HG02981 (cell line): ENCODE measurements around the gene SFR1.

ENCODE experiments used
- ATAC-seq: cut with Tn5 transposase; IDR thresholded peaks from one replicate; pipeline ENCODE4 v1.9.1; 2021; ENCODE audit warnings: mild to moderate bottlenecking, moderate library complexity; ENCODE audit not compliant: unreplicated experiment

The SFR1 gene

DNA sequence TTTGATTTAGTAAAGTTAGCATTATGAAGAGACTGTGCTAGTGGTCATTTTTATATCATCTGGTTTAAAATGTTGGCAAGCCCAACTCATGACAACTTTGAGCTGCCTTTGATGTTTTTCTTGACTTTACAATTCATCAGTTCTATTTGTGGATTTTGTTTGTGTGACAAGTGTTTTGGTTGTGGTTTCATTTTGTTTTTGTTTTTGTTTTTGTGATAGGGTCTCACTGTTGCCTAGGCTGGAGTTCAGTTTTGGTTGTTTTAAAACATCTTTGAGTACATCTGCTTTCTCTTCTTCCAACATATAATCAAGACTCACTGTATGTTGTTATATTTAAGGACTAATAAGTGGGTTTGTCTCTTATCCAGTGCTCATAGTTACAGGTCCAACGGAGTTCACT is 17.6 kb upstream of the SFR1 start:
- no peak for ATAC-seq

DNA sequence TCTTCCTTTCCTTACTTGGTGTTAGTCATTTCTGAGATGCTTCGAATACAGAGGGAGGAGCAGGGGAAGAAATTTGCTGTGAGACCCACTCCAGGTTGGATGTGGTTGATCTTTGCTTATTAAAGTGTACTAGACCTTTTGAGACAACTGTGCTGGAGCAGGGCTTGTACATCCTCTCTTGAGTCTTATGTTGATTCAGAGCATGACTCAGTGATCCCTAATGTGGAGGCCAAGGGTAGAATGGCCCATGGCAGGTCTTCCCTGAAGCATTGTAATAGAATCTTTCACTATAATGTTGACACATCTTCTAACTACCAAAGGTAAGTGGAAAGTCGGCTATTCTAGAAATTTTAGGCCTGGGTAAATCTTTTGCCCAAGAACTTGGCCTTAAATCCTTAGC is 17.0 kb upstream of the SFR1 start:
- ATAC-seq, result no peak

DNA sequence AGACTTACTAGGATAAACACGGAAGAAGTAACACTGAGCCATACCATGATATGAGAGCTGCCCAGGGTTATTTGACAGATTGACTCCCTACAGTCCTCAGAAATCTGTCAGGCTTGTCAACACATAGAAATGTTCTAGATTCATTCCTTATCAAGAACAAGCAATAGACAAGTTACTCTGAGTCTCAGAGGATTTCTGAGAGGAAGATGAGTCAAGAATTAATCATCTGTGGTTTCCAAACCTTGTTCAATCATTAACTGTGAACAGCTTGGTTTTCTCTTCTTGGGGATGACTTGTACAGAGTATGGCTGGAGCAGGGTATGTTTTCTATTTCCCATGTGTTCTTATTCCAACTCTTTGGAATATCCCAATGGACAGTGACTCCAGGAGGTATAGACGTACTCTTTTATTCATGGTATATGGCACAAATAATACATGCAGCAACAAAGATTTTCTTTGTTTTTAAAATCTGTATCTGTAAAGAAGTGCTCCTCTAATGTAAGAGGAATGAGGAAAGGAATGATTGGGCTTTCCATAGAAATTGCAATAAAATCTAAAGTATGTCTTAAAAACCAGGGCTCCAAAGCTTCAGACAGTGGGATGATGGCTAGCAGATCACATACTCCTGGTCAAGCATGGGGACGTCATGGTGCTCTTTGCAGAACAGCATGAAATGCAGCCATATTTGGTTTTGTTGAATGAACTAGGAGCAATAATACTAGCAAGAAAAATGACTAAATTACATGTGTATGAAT is 11.9 kb upstream of the SFR1 start:
- peak; percentile 99 for ATAC-seq

DNA sequence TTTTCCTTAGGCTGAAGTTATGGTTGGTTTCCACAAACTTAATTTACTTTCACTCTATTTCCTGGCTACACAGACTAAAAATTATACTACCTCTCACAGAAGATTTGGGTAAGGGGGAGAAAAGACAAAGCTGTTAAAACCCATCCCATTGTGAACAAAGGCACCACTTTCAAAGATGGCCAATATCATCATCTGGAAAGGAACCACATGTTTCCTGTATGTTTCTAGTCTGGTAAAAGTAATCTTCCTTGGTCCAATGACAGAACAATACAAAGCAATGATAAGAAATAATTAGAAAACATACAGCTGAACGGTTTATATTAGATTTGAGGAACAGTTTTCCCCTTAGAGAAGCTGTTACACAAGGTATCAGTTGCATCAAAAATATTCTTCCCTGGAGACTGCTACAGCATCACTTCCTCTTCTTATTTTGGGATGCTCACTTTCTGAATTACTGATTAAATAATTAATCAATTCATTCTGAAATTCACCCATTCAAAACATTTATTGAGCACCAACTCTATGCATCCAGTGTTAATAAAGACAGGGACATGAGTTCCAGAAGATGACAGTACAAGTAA is 8.5 kb upstream of the SFR1 start:
- no peak for ATAC-seq

DNA sequence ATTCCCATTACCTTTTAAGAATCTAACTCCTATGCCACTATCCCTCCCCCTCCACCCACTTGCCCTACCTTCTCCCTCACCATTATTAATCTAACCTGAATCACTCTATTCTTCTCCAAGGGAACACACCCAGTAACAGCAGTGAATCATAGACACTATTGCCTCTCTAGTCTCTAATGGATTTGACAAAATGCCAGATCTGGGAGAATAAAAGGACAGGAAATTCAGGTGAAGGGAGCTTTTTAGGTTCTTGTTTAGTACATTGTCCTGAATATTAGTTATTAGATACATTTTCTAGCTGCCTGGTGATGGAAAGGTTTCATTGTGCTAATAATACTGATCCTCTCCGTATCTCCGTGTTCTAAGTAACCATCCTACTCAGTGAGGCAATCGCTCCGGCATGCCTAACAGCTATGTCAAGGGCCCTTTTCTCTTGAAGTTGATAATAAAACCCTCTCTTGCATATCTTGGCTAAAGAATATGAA is 4.1 kb upstream of the SFR1 start:
- ATAC-seq, result no peak

DNA sequence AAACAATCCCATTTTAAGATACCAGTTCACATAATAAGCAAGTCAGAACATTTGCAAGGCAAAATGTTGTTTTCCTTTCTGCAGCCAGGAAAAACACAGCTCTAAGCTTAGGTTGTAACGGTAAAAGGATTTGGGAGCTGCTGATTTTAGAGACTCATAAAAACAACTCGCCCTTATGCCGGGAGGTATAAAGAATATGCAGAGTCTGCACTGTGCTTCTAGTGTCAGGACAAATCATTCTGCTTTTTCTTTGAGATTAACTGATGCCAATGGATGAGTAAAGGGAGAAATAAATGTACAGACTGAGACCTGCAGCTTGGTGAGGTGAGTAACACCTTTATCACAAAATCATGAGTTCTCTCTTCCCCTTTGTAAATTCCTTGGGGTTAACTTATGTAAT is 2.0 kb upstream of the SFR1 start:
- no peak for ATAC-seq

DNA sequence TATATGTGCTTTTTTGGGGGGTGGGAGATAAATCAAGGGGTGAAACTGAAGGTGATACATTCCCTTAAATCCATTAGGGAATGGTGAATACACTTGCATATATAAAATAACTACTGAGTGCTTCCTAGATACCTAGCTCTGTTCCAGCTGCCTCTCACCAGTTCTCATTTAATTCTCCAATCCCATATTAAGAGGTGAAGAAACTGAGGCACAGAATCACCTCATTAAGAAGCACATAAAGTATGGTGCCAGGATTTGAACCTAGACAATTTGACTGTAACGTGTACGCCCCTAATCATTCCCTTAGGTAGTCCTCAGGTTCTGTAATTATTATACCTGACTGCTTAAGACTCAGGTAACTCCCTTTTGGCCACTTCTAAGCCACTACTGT is 1.5 kb upstream of the SFR1 start:
- ATAC-seq, result no peak

DNA sequence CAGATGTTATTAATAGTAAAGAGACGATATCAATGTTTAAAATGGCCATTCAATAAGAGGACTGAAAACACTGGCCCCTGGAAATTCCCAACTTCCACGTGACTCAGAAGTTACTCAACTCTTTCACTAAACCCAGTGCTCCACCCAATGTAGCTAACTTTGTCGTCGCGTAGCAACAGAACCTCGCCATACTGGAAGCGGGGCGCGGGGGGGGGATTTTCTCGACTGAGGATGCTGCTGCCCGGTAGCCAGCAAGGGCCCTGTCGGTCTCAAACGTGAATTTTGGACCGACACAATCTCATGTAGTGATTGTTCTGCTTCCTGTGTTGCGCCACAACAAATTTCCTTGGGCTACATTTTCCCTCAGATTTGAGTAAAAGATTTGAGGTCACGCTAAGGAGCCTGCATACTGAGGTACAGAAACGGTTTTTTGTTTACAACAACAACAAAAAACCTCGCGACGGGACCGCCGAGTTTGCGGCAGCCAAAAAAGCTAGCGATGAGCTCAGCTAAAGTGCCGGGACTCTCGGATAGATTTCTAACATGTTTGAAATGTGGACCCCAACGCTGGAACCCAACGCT is 977 bp upstream of the SFR1 start:
- ATAC-seq, result peak; percentile 48

DNA sequence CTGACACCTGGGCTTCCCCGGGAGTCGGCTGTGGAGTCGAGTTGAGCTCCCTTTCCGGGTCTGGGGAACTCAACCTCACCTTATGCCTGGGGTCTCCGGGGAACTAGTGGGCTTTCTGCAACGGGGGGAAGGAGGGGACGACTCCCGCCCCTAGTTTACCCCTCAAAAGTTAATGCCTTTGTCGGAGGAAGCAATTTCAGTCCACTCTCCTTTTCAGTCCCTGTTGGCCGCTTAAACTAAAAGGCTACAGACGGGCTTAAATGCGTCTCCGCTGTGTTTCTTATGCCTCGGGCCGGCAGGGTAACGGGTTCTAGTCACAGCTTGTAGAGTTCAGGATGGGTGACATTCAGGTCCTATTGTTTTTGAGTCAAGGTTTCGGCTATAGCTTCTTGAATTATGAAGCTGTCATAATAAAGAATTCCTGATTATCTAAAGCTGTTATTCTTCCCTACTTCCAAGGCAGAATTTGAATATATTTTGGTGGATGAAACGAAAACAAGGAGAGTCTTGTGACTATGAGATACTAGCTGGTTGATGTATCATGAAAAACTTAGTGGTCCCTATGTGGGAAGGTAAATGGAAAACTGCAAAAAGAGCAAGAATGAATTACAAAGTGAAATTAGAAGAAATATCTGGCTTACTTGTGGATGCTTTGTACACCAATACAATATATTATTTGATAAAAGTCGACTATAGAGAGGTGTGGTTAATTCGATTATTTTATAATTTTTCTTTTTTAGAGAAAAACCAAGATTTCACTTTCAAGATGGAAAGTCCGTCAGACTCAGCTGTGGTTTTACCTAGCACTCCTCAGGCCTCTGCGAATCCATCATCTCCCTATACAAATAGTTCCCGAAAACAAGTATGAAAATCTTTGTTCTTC is 495 bp downstream of the SFR1 start:
- ATAC-seq, result no peak

DNA sequence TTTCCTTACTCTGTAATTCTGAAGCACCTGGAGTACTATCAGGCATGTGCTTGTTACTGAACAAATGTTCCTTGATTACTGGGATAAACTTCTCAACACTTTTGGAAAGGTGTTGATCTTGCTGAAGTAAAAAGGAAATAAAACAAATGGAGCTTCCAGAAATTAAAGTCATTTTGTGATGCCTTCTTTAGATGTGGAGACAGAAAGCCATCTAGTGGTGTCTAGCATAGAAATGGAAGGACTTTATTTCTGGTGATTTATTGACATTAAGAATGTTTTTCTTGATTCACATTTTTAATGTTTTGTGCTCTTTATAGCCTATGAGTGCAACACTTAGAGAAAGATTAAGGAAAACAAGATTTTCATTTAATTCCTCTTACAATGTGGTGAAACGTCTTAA is 1.4 kb downstream of the SFR1 start:
- ATAC-seq, result no peak

DNA sequence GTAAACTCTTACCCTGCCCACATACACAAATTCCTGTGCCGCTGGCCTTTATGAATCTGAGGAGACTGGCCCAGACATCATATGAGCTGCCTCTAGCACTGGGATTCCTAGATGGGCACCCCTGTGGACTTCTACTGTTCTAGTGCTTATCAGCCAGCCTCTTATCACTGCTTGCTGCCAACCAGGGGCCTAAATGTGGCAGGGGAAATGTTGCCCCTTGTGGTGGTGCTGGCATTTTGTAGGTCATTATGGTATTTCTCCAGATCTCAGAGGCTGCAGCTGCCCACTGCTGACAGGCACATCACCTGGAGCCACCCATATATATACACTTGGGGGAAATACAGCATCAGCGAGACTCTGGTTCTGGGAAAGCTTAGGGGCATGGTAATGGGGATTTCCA is 5.4 kb downstream of the SFR1 start:
- no peak for ATAC-seq

DNA sequence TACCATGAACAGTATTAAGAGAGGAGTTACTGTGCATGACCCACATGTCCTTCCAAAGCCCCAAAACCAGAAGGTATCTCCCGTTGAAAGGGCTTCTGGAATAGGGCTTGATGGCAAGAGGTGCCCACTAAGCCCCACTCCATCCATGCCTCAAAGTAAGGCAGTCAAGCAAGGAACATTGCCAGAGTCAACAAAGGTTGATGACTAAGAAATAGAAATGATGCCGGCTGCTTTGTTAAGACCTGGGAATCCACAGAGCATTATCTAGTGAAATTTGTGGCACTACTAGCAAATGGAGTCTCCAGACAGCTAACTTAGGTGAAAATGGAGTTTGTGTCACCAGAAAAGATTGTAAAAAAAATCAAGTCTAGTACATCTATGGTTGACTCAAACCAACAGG is 6.2 kb downstream of the SFR1 start:
- no peak for ATAC-seq

DNA sequence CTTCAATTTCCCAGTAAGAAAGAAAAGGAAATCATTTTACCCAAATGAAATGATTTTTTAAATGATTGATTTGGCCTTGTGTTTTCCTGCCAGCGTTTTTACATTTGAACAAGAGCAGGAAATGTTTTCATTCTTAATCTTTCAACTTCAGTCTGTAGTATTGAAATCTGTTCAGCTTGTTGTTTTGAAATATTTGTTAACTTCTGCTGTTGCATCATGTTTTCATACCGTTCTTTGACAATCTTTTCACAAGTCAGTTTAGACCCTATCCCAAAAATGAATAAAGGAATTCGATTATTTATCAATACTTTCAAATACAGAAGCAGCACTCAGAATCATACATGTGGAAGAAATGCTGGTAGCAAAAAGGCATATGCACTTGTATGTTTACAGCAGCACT is 8.1 kb downstream of the SFR1 start:
- no peak for ATAC-seq

DNA sequence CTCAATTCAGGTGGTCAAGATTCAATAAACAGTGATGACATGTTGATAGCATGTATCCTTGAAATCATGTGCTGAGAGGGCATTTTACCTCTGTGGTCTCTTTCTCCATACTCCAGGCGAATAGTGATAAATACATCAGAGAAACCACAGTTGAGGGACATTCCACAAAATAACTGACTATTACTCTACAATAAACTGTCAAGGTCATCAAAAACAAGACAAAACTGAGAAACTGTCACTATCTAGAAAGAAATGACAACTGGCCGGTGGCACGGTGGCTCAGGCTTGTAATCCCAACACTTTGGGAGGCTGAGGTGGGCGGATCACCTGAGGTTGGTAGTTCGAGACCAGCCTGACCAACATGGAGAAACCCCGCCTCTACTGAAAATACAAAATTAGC is 16.2 kb downstream of the SFR1 start:
- ATAC-seq, result no peak

DNA sequence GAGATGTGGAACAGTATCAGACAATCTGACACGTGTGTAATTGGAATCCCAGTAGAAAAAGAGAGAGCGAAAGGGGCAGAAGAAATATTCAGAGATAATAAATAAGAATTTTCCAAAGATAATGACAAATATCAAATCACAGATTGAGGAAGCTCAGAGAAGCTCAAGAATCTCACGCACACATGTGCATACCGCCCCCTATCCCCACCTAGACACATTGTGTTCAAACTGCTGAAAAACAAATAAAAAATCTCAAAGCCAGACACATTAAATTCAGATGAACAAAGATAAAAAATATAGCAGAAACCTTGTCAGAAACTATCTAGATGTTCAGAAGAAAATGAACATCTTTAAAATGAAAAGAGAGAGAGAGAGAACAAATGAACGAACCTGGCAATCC is 17.2 kb downstream of the SFR1 start:
- no peak for ATAC-seq

DNA sequence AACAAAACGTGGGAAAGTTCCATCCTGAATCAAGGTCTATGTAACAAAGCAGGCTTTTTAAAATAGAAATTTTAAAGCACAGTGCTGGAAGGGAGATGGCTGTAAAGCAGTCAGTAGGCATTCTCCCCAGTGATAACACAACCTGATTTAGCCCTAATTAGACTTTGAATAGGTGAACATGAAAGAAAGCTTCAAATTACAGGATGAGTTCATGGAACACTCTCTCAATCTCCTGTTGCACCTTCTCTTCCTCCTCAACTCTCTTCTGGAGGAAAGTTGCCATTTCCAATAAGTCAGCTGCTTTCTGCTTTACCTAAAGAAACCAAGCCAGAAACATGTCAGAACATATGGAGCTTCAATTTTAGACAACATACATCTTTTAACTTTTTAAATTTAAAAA is 20.1 kb downstream of the SFR1 start:
- no peak for ATAC-seq

DNA sequence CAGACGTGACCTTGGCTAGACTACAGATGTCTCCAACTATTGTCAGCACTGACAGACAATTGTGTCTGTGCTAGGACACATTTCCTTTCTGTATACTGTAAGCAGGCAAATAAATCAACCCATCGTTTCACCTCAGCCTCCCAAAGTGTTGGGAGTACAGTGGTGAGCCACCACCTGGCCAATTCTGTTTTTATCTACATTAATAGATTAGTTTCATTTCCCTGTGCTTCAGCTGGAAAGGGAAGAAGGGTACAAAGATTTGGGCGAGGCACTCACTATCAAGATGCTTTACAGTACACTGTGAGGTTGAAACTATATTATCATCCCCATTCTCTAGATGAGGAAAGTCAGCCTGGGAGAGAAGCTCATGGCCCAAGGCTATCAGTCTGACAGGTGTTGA is 21.9 kb downstream of the SFR1 start:
- ATAC-seq, result no peak

DNA sequence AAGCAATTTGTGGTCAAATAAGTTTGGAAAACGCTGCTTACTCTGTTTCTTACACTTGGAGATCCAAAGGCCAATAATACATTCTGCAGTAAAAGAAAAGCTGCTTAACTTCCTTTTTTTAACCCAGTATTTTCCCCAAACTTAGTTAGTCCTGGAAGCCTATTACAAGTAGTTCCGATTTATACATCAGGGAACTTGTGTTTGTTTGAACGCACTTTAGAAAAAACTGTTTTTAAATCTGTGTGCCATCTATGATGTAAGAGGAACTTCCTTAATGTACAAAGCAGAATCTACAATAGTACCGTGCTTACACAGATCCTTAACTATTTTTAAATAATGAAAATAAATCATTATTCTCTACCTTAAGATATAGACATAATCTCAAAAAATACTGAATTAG is 23.0 kb downstream of the SFR1 start:
- ATAC-seq, result no peak

DNA sequence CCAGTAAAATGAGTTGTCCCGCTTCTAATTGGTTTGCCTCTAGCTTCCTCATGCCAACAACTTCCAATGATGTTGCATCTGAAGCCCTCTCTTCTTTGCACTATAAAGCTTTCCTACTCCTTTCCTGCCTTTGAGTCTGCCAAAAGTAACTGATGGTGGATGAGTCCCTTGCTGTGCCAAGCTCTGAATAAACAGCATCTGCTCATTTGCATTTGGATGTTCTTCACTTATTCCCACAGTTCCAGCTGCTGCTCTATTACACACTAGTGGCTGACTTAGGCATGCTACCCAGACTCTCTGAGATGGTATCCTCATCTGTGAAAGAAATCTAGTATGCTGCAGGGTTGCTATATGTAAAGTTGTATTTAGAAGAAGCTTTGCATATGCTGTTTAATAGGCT is 24.9 kb downstream of the SFR1 start:
- no peak for ATAC-seq

DNA sequence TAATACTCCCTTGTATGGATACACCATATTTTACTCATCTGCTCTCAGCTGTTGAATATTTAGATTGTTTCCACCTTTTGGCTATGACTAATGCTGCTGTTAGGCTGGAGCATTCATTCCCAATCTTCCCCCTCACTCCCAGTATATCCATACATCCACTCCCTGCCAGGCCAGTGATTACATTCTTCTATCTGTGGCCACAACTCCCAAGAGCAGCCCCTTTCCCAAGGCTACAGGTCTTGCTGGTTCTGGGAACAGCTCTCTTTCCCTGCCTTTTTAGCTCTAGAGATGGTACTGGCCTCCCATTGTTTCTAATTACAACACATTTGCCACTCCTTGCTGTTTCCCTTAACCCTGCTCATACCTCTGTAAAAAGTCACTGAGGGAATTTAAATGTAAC is 28.2 kb downstream of the SFR1 start:
- ATAC-seq, result no peak

DNA sequence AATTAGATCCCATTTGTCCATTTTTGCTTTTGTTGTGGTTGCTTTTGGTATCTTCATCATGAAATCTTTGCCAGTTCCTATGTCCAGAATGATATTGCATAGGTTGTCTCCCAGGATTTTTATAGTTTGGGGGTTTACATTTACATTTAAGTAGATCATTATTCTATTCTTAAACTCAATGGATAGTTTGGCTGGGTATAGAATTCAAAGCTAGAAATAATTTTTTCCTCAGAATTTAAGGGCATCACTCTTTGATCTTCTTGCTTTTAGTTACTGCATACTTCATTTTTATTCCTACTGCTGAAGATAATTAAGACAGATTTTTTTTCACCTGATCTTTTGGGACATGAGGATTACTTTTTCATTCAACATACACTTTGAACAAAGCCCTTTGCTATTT is 29.8 kb downstream of the SFR1 start:
- ATAC-seq, result no peak

DNA sequence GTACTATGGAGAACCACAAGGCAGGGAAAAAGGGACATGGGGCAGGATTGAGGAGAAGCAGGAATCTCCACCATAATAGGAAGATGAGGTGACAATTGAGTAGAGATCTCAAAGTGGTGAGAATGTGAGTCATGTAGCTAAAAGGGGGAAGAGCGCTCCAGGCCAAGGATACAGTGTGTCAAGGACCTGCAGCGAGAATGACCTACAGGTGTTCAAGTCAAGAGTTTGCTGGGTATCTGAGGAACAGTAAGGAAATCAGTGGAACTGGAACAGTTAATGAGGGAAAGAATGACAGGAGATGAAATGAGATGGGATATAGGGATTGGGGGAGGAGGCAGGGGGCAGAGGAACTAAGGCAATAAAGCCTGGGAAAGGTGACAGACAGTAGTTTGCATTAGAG is 33.6 kb downstream of the SFR1 start:
- no peak for ATAC-seq
